Spleen (tissue), 7 donors: ENCODE results near the gene HSPB1.

ENCODE experiments used
- CTCF ChIP-seq, 11 experiments: fragments of 200-600 bp in 7 of 11; fragments of 450-650 bp in 4 of 11; sonication (generic) in 4 of 11; IDR thresholded peaks in 8 of 11; conservative IDR thresholded peaks in 3 of 11; 1 replicate in 7 of 11; 2 replicates in 4 of 11; pipeline versions ENCODE4 v1.4.0 to v1.8.0; 2016 to 2021; ENCODE audit warnings: antibody characterized with exemption in 11 of 11, inconsistent platforms in 4 of 11, mild to moderate bottlenecking in 1 of 11
- POLR2A ChIP-seq, 3 donors: fragments of 450-650 bp; IDR thresholded peaks; one replicate each; pipeline ENCODE4 v1.5.1; 2017; ENCODE audit warnings: antibody characterized with exemption in 3 of 3, mild to moderate bottlenecking in 1 of 3
- donor health status: DM: no; HTN: no; CAD: no; lungs with moderate emphysema.
- donor health status: DM: no; HTN: no; CAD: no.
- donor health status: DM: no; HTN: no; CAD: no.

- no peak for TF ChIP-seq CTCF (IDR thresholded peaks at IDR 0.05 in 8 of 11, conservative IDR thresholded peaks at IDR 0.05 in 3 of 11)
- TF ChIP-seq POLR2A (IDR thresholded peaks at IDR 0.05), result no peak
These were observed 47.7 kb upstream of the HSPB1 start for GRCh38 chr7:76254781-76255180.
